Measurements from ENCODE around the gene BOLA3. TPM values are rescaled to one million over a fixed set of nuclear protein-coding genes. Genes with fewer than 3 reads are reported as not detected.

The BOLA3 gene
- total RNA-seq, 2 donors from 2014 or later, result 60.4 to 174 TPM

- H3K9me3 ChIP-seq, result no peaks in the 10 kb centered on the region
- peaks cover 13% of the 10 kb centered on the region for H3K36me3 ChIP-seq
- peak in 1 of 2 donors; percentile 35 for TF ChIP-seq CTCF (IDR thresholded peaks at IDR 0.05)
Measured at GRCh38 chr2:74104839-74105238, 42.9 kb downstream of the BOLA3 start.

GRCh38 chr2:74103763-74104162 lies 43.9 kb downstream of the BOLA3 start:
- no peak overlapping the region for H3K27ac ChIP-seq
- no peak for TF ChIP-seq CTCF (IDR thresholded peaks at IDR 0.05)
- no peaks in the 10 kb centered on the region for H3K27me3 ChIP-seq
- DNase-seq (ENCODE audit: low spot score), result peak; percentile 38
- H3K36me3 ChIP-seq, result peaks cover 18% of the 10 kb centered on the region
- H3K4me3 ChIP-seq, result no peak overlapping the region
- H3K9me3 ChIP-seq, result no peaks in the 10 kb centered on the region
- no peaks in the 10 kb centered on the region for H3K4me1 ChIP-seq

More at GRCh38 chr2:74104839-74105238, 42.9 kb downstream of the BOLA3 start:
- Histone ChIP-seq H3K27me3 (no peaks in the 10 kb centered on the region), H3K27ac (no peak overlapping the region), H3K4me3 (no peak overlapping the region), H3K4me1 (no peaks in the 10 kb centered on the region)
- DNase-seq (ENCODE audit: low spot score), result no peak

- H3K9me3 ChIP-seq, result no peaks in the 10 kb centered on the region
- no peaks in the 10 kb centered on the region for H3K27me3 ChIP-seq
- TF ChIP-seq CTCF (IDR thresholded peaks at IDR 0.05), result no peak
- H3K36me3 ChIP-seq, result peaks cover 18% of the 10 kb centered on the region
- peak; percentile 23 for DNase-seq (ENCODE audit: low spot score)
- H3K27ac ChIP-seq, result no peak overlapping the region
- H3K4me3 ChIP-seq, result no peak overlapping the region
- no peaks in the 10 kb centered on the region for H3K4me1 ChIP-seq
Measured at GRCh38 chr2:74102516-74102915, 45.2 kb downstream of the BOLA3 start.

- no peaks in the 10 kb centered on the region for H3K4me1 ChIP-seq
- H3K27me3 ChIP-seq, result no peaks in the 10 kb centered on the region
- H3K36me3 ChIP-seq, result peaks cover 18% of the 10 kb centered on the region
- no peaks in the 10 kb centered on the region for H3K9me3 ChIP-seq
- H3K4me3 ChIP-seq, result no peak overlapping the region
- no peak for TF ChIP-seq CTCF (IDR thresholded peaks at IDR 0.05)
- no peak for DNase-seq (ENCODE audit: low spot score)
- no peak overlapping the region for H3K27ac ChIP-seq
Measured at GRCh38 chr2:74101574-74102300, 46.0 kb downstream of the BOLA3 start.

- H3K4me3 ChIP-seq, result no peak overlapping the region
- no peaks in the 10 kb centered on the region for H3K4me1 ChIP-seq
- no peak for TF ChIP-seq CTCF (IDR thresholded peaks at IDR 0.05)
- no peak overlapping the region for H3K27ac ChIP-seq
- H3K27me3 ChIP-seq, result no peaks in the 10 kb centered on the region
- H3K9me3 ChIP-seq, result no peaks in the 10 kb centered on the region
- H3K36me3 ChIP-seq, result peaks cover 18% of the 10 kb centered on the region
- no peak for DNase-seq (ENCODE audit: low spot score)
Measured at GRCh38 chr2:74100254-74101216, 47.2 kb downstream of the BOLA3 start.
